Panc1 (cell line): Measurements from ENCODE around the gene MLLT10.

Source experiments
- POLR2AphosphoS5 ChIP-seq: IDR thresholded peaks from 2 replicates; pipeline ENCODE4 v1.6.1; 2012; ENCODE audit warnings: mild to moderate bottlenecking, low read depth, low read length, moderate library complexity
- TCF7L2 ChIP-seq: IDR thresholded peaks from 2 replicates; pipeline ENCODE4 v1.6.1; 2011; ENCODE audit warnings: mild to moderate bottlenecking, low read depth, low read length, inconsistent platforms
- TF ChIP-seq, protein P1 (sequence below): fragments of 450-650 bp; IDR thresholded peaks from 2 replicates; pipeline ENCODE4 v1.5.1; 2017; ENCODE audit warnings: mild to moderate bottlenecking

DNA sequence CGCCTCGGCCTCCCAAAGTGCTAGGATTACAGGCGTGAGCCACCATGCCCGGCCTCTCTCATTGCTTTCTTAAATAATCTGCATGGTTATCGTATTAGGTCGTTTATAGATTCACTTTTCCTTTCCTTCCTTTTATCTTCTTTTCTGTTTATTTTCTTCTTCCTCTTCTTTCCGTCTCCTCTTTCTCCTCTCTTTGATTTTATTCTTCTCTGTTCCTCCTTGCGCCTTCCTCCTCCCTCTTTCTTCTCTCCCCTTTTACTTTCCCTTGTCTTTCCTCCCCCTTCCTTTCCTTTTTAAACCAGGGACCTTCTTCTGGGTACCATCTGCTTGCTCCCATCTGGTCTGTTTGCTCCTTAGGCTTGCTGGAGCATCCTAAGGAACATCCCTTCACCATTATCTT lies 18.6 kb downstream of the MLLT10 start:
- TF ChIP-seq TCF7L2 (no peak), POLR2AphosphoS5 (no peak)
- TF ChIP-seq, protein P1, sequence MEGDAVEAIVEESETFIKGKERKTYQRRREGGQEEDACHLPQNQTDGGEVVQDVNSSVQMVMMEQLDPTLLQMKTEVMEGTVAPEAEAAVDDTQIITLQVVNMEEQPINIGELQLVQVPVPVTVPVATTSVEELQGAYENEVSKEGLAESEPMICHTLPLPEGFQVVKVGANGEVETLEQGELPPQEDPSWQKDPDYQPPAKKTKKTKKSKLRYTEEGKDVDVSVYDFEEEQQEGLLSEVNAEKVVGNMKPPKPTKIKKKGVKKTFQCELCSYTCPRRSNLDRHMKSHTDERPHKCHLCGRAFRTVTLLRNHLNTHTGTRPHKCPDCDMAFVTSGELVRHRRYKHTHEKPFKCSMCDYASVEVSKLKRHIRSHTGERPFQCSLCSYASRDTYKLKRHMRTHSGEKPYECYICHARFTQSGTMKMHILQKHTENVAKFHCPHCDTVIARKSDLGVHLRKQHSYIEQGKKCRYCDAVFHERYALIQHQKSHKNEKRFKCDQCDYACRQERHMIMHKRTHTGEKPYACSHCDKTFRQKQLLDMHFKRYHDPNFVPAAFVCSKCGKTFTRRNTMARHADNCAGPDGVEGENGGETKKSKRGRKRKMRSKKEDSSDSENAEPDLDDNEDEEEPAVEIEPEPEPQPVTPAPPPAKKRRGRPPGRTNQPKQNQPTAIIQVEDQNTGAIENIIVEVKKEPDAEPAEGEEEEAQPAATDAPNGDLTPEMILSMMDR: no peak
